ENCODE measurements around the gene MARK1. TPM values are rescaled to one million over a fixed set of nuclear protein-coding genes. Genes with fewer than 3 reads are reported as not detected.

The MARK1 gene
- total RNA-seq, 1 donor from 2014 or later: 2.4 TPM

- H3K4me1 ChIP-seq: no peaks in the 10 kb centered on the region
- no peaks in the 10 kb centered on the region for H3K9me3 ChIP-seq
- ATAC-seq: no peak
- no peaks in the 10 kb centered on the region for H3K36me3 ChIP-seq
- no peak overlapping the region for H3K27ac ChIP-seq
- no peak for DNase-seq
- no peaks in the 10 kb centered on the region for H3K27me3 ChIP-seq (ENCODE audit: low read depth)
- intact Hi-C loops (cut with DNase I): no loop called here
- H3K4me3 ChIP-seq: no peak overlapping the region
- TF ChIP-seq CTCF (IDR thresholded peaks at IDR 0.05): no peak
Observed at GRCh38 chr1:220652995-220653394, 125.1 kb downstream of the MARK1 start.

GRCh38 chr1:220655509-220655908 lies 127.6 kb downstream of the MARK1 start:
- ATAC-seq: no peak
- no peak overlapping the region for H3K4me3 ChIP-seq
- H3K27me3 ChIP-seq (ENCODE audit: low read depth): no peaks in the 10 kb centered on the region
- no peak for DNase-seq
- TF ChIP-seq CTCF (IDR thresholded peaks at IDR 0.05): no peak
- no peak overlapping the region for H3K27ac ChIP-seq
- no peaks in the 10 kb centered on the region for H3K36me3 ChIP-seq
- intact Hi-C loops (cut with DNase I): no loop called here
- H3K9me3 ChIP-seq: no peaks in the 10 kb centered on the region
- no peaks in the 10 kb centered on the region for H3K4me1 ChIP-seq

- no peak for DNase-seq
- no peak overlapping the region for H3K27ac ChIP-seq
- no peaks in the 10 kb centered on the region for H3K9me3 ChIP-seq
- H3K36me3 ChIP-seq: no peaks in the 10 kb centered on the region
- no peaks in the 10 kb centered on the region for H3K27me3 ChIP-seq (ENCODE audit: low read depth)
- no peak for ATAC-seq
- no peak for TF ChIP-seq CTCF (IDR thresholded peaks at IDR 0.05)
- intact Hi-C loops (cut with DNase I): no loop called here
- no peak overlapping the region for H3K4me3 ChIP-seq
- no peaks in the 10 kb centered on the region for H3K4me1 ChIP-seq
Observed at GRCh38 chr1:220655961-220656740, 128.2 kb downstream of the MARK1 start.

- intact Hi-C loops (cut with DNase I): no loop called here
- DNase-seq: no peak
- no peak overlapping the region for H3K4me3 ChIP-seq
- H3K9me3 ChIP-seq: no peaks in the 10 kb centered on the region
- H3K36me3 ChIP-seq: no peaks in the 10 kb centered on the region
- TF ChIP-seq CTCF (IDR thresholded peaks at IDR 0.05): no peak
- no peaks in the 10 kb centered on the region for H3K27me3 ChIP-seq (ENCODE audit: low read depth)
- no peak overlapping the region for H3K27ac ChIP-seq
- ATAC-seq: no peak
- H3K4me1 ChIP-seq: no peaks in the 10 kb centered on the region
Observed at GRCh38 chr1:220666349-220666748, 138.4 kb downstream of the MARK1 start.

GRCh38 chr1:220669005-220669404 lies 141.1 kb downstream of the MARK1 start:
- intact Hi-C loops (cut with DNase I): no loop called here
- no peak for ATAC-seq
- Histone ChIP-seq H3K9me3 (no peaks in the 10 kb centered on the region), H3K4me1 (no peaks in the 10 kb centered on the region), H3K36me3 (no peaks in the 10 kb centered on the region), H3K4me3 (no peak overlapping the region), H3K27me3 (ENCODE audit: low read depth) (no peaks in the 10 kb centered on the region), H3K27ac (no peak overlapping the region)
- no peak for TF ChIP-seq CTCF (IDR thresholded peaks at IDR 0.05)
- no peak for DNase-seq
